ENCODE measurements around the gene SSH2.

DNA sequence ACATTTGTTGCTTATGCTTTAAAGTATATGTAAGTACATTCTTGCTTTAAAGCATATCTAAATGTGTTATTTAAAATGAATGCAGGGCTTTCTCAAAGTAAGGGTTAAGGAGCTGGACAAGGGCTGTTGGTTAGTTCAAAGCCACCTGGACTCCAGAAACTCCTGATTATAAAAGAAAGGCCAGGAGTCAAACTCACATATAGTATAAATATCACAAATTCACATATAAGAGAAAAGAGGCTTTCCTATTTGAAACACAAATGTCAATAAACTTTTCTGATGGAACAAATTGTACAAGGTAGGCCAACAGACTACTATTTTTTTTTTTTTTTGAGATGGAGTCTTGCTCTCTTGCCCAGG is 222.8 kb downstream of the SSH2 start:
- TF ChIP-seq, protein P1, sequence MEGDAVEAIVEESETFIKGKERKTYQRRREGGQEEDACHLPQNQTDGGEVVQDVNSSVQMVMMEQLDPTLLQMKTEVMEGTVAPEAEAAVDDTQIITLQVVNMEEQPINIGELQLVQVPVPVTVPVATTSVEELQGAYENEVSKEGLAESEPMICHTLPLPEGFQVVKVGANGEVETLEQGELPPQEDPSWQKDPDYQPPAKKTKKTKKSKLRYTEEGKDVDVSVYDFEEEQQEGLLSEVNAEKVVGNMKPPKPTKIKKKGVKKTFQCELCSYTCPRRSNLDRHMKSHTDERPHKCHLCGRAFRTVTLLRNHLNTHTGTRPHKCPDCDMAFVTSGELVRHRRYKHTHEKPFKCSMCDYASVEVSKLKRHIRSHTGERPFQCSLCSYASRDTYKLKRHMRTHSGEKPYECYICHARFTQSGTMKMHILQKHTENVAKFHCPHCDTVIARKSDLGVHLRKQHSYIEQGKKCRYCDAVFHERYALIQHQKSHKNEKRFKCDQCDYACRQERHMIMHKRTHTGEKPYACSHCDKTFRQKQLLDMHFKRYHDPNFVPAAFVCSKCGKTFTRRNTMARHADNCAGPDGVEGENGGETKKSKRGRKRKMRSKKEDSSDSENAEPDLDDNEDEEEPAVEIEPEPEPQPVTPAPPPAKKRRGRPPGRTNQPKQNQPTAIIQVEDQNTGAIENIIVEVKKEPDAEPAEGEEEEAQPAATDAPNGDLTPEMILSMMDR (IDR thresholded peaks at IDR 0.05): no peak
- no peak for TF ChIP-seq POLR2A (IDR thresholded peaks at IDR 0.05)

All from ovary (tissue), 3 donors.